ENCODE measurements around the gene EEF1G. TPM values are rescaled to one million over a fixed set of nuclear protein-coding genes. Genes with fewer than 3 reads are reported as not detected.

Gene EEF1G
- total and polyA plus RNA-seq, 2 of the 13 experiments (the other 11 are each of a cell fraction or from before 2014, with no cell fraction given), result 1,787 to 2,144 TPM

- TF ChIP-seq ATF5 (CRISPR knock-in tag; IDR thresholded peaks at IDR 0.05; ENCODE audit: low read depth) (no peak), BRD4 (CRISPR knock-in tag; IDR thresholded peaks at IDR 0.05) (no peak), GPBP1L1 (CRISPR knock-in tag; IDR thresholded peaks at IDR 0.05) (no peak), HNRNPL (IDR thresholded peaks at IDR 0.05; ENCODE audit: low read depth, low read length) (peak; percentile 82), KLF15 (CRISPR knock-in tag; IDR thresholded peaks at IDR 0.05; ENCODE audit: borderline replicate concordance) (no peak), ZFP62 (CRISPR knock-in tag; IDR thresholded peaks at IDR 0.05) (no peak), ZSCAN31 (CRISPR knock-in tag; IDR thresholded peaks at IDR 0.05; ENCODE audit: low read depth) (no peak), ZBTB3 (CRISPR knock-in tag; IDR thresholded peaks at IDR 0.05; ENCODE audit: borderline replicate concordance, low read depth) (no peak), ZNF264 (CRISPR knock-in tag; IDR thresholded peaks at IDR 0.05) (no peak), SMC3 (IDR thresholded peaks at IDR 0.05; ENCODE audit: low read length) (no peak), AGO2 (optimal IDR thresholded peaks at IDR 0.05; ENCODE audit: low read depth, low read length) (peak; percentile 56), ZFAT (CRISPR knock-in tag; conservative IDR thresholded peaks at IDR 0.05) (no peak), ZNF615 (CRISPR knock-in tag; IDR thresholded peaks at IDR 0.05; ENCODE audit: borderline replicate concordance) (no peak), CREBL2 (CRISPR knock-in tag; IDR thresholded peaks at IDR 0.05; ENCODE audit: borderline replicate concordance) (no peak), ZEB1 (IDR thresholded peaks at IDR 0.05; ENCODE audit: insufficient replicate concordance, low read depth) (no peak), ZNF724P (CRISPR knock-in tag; IDR thresholded peaks at IDR 0.05; ENCODE audit: borderline replicate concordance) (no peak), RFX3 (CRISPR knock-in tag; IDR thresholded peaks at IDR 0.05) (no peak), SALL1 (CRISPR knock-in tag; IDR thresholded peaks at IDR 0.05) (0 out of 2 replicates have a peak, but pooled peaks have one; percentile 15), GLMP (CRISPR knock-in tag; IDR thresholded peaks at IDR 0.05; ENCODE audit: borderline replicate concordance) (no peak), ZNF609 (CRISPR knock-in tag; IDR thresholded peaks at IDR 0.05; ENCODE audit: borderline replicate concordance) (no peak)
Measured at GRCh38 chr11:62575156-62575555, 1.5 kb upstream of the EEF1G start (continued).

Data from HepG2 (cell line).